ENCODE measurements around the gene IFNAR2.

Gene IFNAR2

DNA sequence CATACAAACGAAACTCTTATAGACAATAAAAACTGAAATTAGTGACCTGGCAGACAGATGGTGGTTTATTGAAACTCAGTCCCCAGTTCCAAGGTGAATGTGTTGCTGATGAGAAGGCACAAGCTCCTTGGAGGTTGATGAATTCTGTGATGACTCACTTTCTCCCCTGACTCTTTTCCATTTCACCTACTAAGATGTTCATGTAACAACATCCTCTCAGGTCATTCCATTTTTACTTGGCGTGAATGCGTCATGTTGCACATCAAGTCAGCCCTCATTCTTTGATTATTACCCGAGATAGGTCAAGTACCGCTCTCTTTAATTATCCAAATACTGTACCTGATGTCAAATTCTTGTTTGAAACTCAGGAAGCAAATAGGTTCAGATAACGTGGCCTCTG is 26.3 kb downstream of the IFNAR2 start:
- no peak for TF ChIP-seq ZFX (IDR thresholded peaks at IDR 0.05)
- TF ChIP-seq, protein P1, sequence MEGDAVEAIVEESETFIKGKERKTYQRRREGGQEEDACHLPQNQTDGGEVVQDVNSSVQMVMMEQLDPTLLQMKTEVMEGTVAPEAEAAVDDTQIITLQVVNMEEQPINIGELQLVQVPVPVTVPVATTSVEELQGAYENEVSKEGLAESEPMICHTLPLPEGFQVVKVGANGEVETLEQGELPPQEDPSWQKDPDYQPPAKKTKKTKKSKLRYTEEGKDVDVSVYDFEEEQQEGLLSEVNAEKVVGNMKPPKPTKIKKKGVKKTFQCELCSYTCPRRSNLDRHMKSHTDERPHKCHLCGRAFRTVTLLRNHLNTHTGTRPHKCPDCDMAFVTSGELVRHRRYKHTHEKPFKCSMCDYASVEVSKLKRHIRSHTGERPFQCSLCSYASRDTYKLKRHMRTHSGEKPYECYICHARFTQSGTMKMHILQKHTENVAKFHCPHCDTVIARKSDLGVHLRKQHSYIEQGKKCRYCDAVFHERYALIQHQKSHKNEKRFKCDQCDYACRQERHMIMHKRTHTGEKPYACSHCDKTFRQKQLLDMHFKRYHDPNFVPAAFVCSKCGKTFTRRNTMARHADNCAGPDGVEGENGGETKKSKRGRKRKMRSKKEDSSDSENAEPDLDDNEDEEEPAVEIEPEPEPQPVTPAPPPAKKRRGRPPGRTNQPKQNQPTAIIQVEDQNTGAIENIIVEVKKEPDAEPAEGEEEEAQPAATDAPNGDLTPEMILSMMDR (conservative IDR thresholded peaks at IDR 0.05) = no peak

DNA sequence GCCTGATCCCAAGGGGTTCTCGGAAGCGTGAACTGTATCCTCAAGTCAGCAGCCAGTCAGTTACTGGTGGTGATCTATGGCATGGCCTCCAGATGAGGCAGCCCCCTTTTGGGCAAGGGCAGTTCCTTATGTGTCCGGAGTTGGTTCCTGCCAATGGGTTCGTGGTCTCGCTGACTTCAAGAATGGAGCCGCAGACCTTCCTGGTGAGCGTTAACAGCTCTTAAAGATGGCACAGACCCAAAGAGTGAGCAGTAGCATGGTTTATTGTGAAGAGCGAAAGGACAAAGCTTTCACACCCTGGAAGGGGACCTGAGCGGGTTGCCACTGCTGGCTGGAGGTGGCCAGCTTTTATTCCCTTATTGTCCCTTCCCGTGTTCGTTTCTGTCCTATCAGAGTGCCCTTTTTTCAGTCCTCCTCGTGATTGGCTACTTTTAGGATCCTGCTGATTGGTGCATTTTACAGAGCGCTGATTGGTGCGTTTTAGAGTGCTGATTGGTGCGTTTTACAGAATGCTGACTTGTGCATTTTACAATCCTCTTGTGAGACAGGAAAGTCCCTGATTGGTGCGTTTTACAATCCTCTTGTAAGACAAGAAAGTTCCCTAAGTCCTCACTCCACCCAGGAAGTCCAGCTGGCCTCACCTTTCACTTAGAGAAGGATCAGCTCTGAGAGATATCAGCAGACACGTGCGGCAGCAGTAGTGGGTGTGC is 27.5 kb downstream of the IFNAR2 start:
- no peak overlapping the region for H3K27ac ChIP-seq
- no peak for TF ChIP-seq ZFX (IDR thresholded peaks at IDR 0.05)
- TF ChIP-seq, protein P1 (conservative IDR thresholded peaks at IDR 0.05) = no peak

More for the DNA sequence above, 26.3 kb downstream of the IFNAR2 start:
- H3K27ac ChIP-seq = no peak overlapping the region

DNA sequence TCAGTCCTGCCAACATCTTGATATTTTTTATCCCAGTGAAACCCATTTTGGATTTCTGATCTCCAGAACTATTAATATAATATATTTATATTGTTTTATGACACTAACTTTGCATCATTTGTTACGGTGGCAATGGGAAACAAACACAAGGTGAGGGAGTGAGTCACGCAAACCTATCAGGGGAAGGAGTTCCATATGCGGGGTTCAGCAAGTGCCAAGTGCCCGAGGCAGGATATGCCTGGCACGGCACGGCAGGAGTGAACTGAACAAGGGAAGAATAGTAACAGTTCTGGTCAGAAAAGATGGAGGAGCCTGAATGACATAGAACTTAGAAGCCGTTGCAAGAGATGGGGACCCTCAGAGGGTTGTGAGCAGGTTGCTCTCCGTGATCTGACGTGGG is 28.7 kb downstream of the IFNAR2 start:
- no peak for TF ChIP-seq ZFX (IDR thresholded peaks at IDR 0.05)
- TF ChIP-seq, protein P1 (conservative IDR thresholded peaks at IDR 0.05) = no peak
- H3K27ac ChIP-seq = no peak overlapping the region

DNA sequence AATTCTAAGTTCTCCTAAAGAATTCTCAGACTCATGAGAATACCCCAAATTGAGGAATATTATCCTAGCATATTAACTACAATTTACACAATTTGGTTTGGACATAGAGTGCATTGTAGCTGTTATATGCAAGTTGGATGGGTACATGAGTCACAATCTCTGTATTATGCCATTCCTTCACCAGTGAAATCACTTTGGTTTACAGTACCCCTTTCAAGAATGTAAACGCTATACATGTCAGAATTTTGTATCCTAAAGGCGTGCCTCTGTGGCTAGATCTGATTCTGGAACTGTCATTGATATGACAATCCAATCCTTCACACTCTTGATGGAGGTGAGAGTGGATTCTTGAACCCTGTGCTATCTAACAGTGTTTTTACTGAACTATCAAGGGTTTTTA is 29.7 kb downstream of the IFNAR2 start:
- H3K27ac ChIP-seq = no peak overlapping the region
- TF ChIP-seq, protein P1 (conservative IDR thresholded peaks at IDR 0.05) = no peak
- TF ChIP-seq ZFX (IDR thresholded peaks at IDR 0.05) = no peak

DNA sequence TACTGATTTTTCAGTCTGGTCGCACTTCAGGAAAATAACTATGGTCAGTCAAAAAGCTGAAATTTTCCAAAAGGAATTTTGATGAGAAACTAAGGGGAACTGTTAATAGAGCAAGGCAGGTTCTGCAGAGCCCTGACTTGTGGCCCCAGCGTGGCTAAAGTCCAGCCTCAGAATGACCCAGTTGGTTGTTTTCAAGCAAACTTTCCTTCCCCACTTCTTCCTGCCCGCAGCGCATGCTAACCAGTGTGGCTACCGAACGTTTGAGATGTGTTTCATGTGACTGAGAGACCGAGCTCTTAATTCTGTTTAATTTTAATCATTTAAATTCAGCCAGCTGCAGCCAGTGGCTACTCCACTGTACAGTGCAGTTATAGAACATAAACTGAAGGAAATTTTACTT is 30.3 kb downstream of the IFNAR2 start:
- H3K27ac ChIP-seq = no peak overlapping the region

DNA sequence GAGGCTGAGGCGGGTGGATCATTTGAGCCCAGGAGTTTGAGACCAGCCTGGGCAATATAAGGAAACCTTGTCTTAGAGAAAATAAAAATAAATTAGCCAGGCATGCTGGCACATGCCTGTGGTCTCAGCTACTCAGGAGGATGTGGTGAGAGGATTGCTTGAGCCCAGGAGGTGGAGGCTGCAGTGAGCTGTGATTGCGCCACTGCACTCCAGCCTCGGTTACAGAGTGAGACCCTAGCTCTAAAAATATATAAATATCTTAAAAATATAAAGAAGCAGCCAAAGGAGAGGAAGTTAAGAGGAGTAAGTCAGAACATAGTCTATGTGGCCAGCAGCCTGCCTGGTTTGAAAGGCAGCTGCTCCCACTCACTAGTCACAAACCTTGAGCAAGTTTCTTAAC is 31.9 kb downstream of the IFNAR2 start:
- TF ChIP-seq, protein P1 (conservative IDR thresholded peaks at IDR 0.05) = no peak
- TF ChIP-seq ZFX (IDR thresholded peaks at IDR 0.05) = no peak
- no peak overlapping the region for H3K27ac ChIP-seq

More for the DNA sequence above, 30.3 kb downstream of the IFNAR2 start:
- TF ChIP-seq ZFX (IDR thresholded peaks at IDR 0.05) = no peak
- TF ChIP-seq, protein P1 (conservative IDR thresholded peaks at IDR 0.05) = no peak

DNA sequence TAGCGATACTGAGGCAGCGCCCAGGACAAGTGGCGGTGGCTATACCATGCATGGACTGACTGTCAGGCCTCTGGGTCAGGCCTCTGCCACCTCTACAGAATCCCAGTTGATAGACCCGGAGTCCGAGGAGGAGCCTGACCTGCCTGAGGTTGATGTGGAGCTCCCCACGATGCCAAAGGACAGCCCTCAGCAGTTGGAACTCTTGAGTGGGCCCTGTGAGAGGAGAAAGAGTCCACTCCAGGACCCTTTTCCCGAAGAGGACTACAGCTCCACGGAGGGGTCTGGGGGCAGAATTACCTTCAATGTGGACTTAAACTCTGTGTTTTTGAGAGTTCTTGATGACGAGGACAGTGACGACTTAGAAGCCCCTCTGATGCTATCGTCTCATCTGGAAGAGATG is 33.2 kb downstream of the IFNAR2 start:
- TF ChIP-seq, protein P1 (conservative IDR thresholded peaks at IDR 0.05) = no peak
- TF ChIP-seq ZFX (IDR thresholded peaks at IDR 0.05) = no peak
- H3K27ac ChIP-seq = no peak overlapping the region

Data from C4-2B (cell line).